ENCODE data around the gene RGS5. TPM values are rescaled to one million over a fixed set of nuclear protein-coding genes. Genes with fewer than 3 reads are reported as not detected.

RGS5 gene
- total RNA-seq, 1 donor from 2014 or later: 59.7 TPM

GRCh38 chr1:163182330-163182949 is 20.3 kb downstream of the RGS5 start:
- DNase-seq (ENCODE audit: low spot score): no peak

GRCh38 chr1:163178628-163179027 is 24.1 kb downstream of the RGS5 start:
- no peak for DNase-seq (ENCODE audit: low spot score)

- DNase-seq (ENCODE audit: low spot score): no peak
These were observed 25.9 kb downstream of the RGS5 start for GRCh38 chr1:163176797-163177196.

- DNase-seq (ENCODE audit: low spot score): peak; percentile 72
These were observed 27.9 kb downstream of the RGS5 start for GRCh38 chr1:163174524-163175437.

- DNase-seq (ENCODE audit: low spot score): no peak
These were observed 29.6 kb downstream of the RGS5 start for GRCh38 chr1:163173121-163173520.

- no peak for DNase-seq (ENCODE audit: low spot score)
These were observed 30.1 kb downstream of the RGS5 start for GRCh38 chr1:163172596-163172995.

- peak; percentile 42 for DNase-seq (ENCODE audit: low spot score)
These were observed 30.9 kb downstream of the RGS5 start for GRCh38 chr1:163171826-163172225.

- no peak for DNase-seq (ENCODE audit: low spot score)
These were observed 31.6 kb downstream of the RGS5 start for GRCh38 chr1:163170975-163171676.

- DNase-seq (ENCODE audit: low spot score): no peak
These were observed 32.4 kb downstream of the RGS5 start for GRCh38 chr1:163170331-163170730.

- DNase-seq (ENCODE audit: low spot score): no peak
These were observed 33.2 kb downstream of the RGS5 start for GRCh38 chr1:163169553-163169952.

- peak; percentile 88 for DNase-seq (ENCODE audit: low spot score)
These were observed 34.7 kb downstream of the RGS5 start for GRCh38 chr1:163168053-163168452.

- DNase-seq (ENCODE audit: low spot score): no peak
These were observed 35.7 kb downstream of the RGS5 start for GRCh38 chr1:163166886-163167555.

GRCh38 chr1:163165119-163165518 is 37.6 kb downstream of the RGS5 start:
- DNase-seq (ENCODE audit: low spot score): no peak

- no peak for DNase-seq (ENCODE audit: low spot score)
These were observed 38.7 kb downstream of the RGS5 start for GRCh38 chr1:163163881-163164582.

GRCh38 chr1:163163163-163163562 is 39.6 kb downstream of the RGS5 start:
- DNase-seq (ENCODE audit: low spot score): no peak

GRCh38 chr1:163162381-163162914 is 40.3 kb downstream of the RGS5 start:
- no peak for DNase-seq (ENCODE audit: low spot score)

GRCh38 chr1:163161841-163162240 is 40.9 kb downstream of the RGS5 start:
- DNase-seq (ENCODE audit: low spot score): no peak

- no peak for DNase-seq (ENCODE audit: low spot score)
These were observed 41.4 kb downstream of the RGS5 start for GRCh38 chr1:163161337-163161736.

- no peak for DNase-seq (ENCODE audit: low spot score)
These were observed 47.1 kb downstream of the RGS5 start for GRCh38 chr1:163155606-163156005.

- peak; percentile 96 for DNase-seq (ENCODE audit: low spot score)
These were observed 53.8 kb downstream of the RGS5 start for GRCh38 chr1:163148911-163149310.

- no peak for DNase-seq (ENCODE audit: low spot score)
These were observed 55.7 kb downstream of the RGS5 start for GRCh38 chr1:163147019-163147418.
